ENCODE measurements around the gene PRR5L.

PRR5L gene

DNA sequence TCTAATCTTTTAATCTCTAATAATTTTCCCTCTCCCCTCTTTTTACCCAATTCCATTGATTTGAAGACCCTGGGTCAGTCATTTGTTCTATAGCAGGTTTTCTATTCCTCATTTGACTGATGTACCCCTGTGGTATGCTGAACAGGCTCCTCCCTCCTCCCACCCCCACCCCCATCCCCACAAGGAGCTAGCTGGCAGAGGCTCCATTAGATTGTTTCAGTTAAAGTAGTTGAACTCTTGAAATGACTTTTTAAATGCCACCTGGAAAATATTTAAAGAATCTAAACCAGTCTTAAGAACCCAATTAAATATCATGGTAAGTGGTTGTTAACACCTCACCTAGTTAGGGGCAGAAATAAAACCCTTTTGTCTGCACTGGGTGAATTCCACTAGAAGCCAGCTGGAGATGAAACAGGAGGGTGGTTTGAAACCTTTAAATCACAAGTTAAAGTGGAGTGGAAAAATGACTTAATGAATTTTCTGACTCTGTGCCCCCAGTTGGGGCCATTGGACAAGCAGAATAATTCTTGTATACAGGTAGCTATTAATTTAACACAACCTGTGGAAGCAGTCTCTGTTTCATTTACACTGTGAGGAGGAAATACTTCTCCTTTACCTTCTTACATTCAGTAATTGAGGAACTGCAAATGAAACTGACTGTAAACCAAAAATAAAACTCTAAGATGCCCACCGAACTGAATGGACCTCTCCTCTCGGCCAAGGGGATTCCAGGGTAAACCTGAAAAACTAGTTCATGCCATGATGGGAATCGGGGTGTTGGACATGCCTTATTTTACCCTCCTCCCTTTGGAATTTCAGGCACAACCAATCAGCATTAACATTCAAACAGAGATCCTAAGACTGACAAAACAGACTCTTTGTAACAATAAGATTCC is 30.7 kb downstream of the PRR5L start:
- DNase-seq, result no peak

DNA sequence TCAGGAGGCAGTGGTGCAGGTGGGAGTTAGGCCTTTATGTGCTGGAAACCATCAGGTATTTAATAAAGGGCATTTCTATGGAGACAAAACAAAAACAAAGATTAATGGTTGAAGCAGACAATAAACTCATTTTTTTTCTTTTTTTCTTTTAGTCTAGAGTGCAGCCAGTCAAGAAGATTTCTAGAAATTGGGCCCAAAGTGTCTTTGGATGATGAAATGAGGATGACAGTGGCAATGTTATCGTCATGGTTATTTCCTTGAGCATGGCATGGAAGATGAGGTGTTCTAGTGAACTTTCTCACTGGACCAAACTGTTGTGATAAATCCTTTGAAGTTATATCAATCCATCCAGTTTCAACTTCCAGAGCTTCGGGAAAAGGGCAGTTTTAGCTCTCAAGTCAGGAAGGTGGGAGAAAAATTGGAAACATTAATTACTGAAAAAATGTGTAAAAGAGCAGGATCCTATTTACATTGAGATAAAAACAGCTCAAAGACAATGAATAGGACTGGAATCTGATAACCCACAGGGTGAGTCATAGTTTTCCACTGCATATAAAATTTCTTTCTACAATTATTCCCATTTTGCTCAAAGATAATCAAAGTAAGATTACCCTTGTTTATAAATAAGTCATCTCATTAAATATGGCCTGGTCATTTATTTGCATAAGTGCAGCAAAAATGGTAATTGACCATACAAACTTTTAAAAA is 33.0 kb downstream of the PRR5L start:
- DNase-seq, result no peak

DNA sequence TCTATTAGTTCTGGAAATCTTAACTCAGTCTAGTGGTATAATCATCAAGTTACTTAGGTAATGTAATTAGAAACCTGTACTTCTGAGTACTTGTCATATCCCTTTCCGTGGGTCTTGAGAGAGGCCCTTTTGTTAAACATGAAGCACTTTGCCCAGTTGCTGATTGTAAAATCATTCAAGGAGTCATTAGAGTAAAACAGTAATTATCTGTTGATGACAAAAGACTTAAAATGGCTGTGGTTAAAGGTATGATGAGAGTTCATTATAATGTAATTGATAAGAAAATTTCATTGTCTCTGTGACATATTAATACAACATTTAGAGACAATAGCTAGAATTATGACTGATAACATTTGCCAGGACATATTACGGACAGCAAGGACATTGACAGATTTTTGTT is 34.3 kb downstream of the PRR5L start:
- no peak for DNase-seq

DNA sequence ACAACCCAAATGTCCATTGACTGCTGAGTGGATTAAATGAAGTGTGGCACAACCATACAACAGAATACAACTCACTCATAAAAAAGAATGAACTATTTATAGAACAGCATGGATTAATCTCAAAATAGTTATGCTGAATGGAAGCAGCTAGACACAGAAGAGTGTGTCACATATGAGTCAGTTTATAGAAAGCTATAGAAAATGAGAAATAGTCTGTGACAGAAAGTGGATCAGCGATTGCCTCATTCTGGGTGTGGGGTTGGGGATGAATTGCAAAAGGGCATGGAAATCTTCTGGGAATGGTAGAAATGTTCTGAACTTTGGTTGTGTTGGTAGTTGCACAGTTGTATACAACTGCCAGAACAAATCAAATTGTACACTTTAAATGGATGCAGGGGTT is 37.4 kb downstream of the PRR5L start:
- DNase-seq, result no peak

DNA sequence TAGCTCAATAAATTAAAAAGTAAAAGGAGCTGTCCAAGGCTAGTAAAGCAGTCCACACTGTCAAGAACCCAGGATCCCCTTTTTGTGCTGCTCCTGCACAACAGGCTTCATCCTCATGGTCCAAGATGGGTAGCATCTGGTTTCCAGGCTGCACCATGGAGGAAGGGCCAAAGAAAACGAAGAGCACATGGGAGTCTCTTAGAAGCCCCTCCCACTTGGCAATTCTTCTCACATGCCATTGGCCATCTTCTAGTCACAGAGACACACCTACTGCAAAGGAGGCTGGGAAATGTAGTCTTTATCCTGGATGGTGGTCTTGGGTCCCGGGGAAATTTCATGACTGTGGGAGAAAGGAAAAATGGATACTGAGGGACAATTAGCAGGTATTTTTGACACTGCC is 37.8 kb downstream of the PRR5L start:
- DNase-seq, result no peak

DNA sequence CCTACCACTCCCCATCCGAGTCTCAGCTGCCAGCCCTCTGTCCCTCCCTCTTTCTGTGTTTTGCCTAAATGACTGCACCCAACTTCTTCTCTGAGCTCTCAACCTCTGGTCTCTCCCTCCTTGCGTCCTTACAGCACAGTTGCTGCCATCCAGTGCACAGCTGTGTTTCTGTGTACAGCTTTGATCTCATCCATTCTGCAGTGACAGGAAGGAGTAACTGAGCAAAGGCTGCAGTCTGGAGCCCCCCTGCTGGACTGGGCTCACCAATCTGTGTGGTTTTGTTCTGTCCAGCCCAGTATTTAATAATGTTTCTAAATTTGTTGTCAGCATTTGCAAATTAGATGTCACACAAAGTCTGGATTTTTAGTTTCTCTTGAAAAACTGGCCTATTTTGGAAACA is 43.8 kb downstream of the PRR5L start:
- no peak for DNase-seq

DNA sequence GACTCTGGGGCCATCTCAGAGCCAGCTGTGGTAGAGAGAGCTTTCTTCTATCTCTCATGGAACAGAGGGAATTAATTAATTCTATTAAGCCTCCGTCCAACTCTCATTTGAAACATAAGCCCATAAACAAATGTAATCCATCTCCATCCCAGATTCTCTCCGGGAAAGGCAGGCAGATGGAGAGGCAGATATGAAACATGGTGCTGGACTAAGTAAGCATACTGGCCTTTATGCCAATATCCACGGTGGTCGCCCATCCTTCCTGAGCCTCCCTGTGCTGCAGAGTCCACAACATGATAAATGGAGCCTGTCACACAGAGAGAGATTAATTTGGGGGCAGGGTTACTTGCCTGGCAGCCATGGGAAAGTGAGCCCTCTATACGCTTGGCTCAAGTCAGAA is 44.8 kb downstream of the PRR5L start:
- DNase-seq, result no peak

DNA sequence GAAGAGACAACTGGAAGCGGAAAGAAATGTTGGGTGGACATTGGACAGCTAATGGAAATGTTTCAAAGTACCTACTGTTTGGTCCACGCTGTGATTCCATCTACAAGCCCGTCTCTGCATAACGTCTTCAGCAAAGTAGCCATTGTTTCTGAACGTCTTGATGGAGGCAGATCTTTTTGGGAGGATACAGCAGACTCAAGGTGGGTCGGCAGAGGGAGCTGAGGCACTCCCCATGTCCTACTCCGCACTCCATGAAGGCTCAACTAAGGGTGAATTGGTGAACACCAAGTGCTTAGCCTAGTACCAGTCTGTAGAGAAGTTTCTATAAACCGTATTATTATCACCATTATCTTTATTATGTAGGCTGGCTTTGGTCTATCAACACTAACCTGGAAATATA is 45.8 kb downstream of the PRR5L start:
- DNase-seq, result no peak

DNA sequence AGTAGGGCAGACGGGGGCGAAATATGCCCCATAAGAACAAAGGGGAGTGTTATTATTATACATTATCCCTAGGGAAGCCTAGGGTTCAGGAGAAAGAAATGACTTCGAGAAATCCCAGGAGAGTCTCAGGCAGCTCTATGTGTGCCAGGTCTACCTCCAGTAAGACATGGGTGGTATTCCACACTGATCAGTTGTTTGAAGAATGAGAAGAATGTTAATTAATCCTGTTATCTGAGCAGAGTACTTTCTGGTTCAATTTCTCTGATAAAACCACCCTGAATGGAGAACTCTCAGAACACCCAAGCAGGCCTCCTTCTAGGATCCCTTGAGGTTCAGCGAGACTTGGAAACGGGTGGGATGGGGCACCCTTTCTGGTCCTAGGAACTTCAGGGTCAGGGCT is 46.2 kb downstream of the PRR5L start:
- no peak for DNase-seq

DNA sequence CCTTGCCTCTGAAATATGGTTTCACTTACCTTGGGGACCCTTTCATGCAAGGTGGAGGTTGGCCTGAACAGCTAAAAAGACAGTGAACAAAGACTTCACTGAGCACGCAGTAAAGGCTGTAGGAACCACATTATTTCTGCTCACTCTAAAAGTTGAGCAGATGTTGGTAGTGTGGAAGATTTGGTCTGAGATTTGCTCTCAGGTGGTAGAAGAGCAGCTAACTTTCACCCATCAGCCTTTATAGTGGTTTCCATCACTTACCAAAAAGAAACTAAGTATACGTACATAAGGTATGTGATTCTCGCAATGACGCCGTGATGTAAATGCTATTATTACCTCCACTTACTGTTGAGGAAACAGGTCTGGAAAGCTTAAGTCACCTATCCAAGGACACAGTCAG is 47.3 kb downstream of the PRR5L start:
- DNase-seq, result no peak

DNA sequence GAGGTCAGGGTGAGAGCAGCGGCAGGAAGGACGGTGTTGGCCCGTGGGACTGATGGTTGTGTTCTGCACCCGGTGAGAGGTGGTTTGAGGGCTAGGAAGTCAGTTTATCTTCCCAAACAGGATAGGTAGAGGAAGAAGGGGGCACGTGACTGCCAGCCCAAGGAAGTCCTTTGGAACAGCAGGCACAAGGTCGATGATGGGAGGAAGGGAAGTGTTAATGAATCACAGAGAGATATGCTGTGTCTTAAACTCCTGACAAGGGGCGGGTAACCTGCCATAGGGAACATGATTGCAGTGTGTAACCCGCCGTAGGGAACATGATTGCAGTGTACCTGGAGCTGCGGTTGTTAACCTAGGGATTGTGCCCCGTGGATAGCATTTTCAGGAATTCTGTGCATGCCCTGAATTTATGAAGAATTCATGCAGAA is 49.0 kb downstream of the PRR5L start:
- no peak for DNase-seq

DNA sequence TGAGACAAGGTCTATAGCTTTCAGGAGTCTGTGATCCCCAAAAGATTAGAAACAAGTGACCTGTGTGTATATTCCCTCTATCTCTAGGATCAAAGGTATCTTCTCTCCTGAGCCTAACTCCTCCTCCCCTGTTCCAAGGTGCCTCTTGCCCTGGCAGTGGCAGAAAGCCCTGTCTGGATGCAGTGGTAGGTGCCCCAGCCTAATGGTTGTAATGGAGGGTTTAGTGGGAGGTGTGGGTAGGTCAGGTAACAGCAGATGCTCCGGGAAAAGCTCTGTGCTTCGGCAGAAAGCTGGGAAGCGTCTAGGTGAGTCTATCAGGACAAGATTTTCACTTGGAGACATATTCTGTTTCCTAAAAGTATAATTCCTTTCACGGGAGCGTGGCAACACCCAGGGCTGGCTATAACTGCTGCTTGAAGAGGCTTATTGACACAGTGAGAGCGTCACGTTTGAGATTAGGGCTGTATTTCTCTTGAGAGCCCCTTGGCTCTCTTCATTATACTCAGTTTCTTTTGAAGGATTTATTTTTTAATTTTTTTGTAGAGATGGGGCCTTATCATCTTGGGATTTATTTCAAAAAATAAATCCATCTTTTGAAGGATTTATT is 49.5 kb downstream of the PRR5L start:
- DNase-seq, result no peak

DNA sequence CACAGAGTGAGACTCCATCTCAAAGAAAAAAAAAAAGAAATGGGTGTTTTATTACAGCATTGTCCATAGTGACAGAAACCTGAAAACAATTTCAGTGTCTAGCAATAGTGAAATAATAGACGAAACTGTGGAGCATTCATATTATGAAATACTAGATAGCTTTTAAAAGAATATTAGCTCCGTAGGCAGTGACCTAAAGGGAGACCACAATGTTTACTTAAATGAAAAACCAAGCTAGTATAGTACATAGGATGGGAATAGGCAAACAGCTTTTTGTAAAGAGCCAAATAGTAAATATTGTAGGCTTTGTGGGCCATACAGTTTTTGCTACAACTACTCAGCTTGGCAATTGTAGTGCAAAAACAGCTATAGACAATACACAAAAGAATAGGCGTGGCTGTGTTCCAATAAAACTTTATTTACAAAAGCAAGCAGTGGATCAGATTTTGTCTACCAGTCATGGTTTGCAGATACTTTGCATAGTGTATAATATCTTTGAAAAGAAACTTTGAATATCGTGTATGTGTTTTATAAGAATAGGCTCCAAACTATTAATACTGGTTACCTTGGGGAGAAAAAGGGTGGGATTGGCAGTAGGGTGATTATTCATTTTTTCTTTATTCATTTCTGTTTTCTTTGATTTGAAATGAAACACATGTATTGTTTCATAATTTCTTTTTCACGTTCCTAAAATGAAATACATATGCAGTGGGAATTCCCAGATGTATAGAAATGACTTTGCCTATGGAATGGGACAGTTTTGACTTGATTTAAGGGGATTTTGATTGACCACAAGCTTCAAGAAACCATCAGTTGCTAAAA is 50.7 kb downstream of the PRR5L start:
- DNase-seq, result no peak

DNA sequence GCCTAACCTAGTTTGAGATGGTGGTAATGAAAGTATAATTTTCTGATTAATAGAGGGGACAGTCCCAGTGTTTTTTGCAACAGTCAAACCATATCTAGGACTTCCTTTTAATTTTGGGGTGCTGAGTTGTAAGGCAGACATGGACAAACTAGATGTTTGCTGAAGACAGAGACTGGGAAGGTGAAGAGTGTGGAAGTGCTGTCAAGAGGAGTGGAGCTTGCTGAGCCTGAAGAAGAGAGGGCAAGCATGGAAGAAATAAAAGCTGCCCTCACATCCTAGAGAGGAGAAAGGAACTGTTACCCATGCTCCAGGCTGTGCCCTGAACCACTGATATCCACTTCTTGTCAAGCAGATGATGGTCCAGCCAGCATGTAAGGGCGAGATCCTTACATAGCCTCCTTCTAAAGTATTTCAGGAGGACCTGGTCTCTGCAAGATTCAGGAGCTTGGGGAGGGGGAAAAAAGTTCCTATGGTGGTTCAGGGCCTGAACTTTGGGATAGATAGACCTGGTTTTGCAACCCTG is 51.4 kb downstream of the PRR5L start:
- no peak for DNase-seq

DNA sequence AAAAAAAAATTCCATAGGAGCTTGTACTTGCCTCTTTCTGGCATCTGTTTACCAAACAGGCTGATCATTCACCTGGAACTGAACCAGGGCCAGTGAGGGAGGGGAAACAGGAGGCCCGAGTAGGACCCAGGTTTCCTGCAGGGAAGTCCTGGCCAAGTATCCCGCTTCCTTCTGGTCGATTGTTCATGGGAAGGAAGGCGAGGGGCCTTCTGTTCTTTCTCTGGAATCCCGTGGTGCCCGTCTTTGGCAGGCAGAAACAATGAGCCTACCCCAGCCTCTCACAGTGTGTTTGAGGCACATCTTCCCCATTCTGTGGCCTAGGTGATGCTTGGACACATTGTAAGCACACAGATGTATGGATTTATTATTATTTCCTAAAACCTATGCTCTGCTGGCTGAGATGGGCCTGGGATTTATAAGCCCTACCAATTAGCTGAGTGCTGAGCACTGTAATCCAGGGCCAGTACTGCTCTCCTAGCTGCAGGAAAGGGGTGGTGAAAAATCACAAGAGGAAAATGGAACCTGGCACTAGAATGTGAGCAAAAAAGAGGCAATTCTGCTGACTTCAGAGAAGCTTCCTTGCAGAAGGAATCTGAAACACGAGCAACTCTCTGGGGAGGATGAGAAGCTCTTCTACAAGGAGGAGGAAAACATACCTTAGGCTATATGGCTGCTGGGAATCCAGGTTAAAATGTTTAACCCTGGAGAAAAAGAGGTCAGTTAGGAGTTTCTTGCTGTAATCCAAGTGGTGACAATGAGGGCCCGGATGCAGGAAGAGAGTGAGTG is 53.5 kb downstream of the PRR5L start:
- DNase-seq, result no peak

DNA sequence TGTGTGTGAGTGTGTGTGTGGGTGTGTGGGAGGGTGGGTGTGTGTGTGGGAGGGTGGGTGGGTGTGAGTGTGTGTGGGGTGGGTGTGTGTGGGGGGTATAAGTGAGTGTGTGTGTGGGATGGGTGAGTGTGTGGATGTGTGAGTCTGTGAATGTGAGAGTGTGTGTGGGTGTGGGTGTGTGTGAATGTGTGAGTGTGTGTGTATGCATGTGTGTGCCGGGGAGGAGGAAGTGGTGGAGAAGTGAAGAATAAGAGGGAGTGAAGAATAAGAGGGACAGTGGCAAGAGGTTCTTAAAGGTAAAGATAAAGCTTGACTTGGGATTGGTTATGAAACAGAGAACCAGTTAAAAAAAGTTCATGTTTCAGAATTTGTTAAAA is 54.0 kb downstream of the PRR5L start:
- DNase-seq, result no peak

DNA sequence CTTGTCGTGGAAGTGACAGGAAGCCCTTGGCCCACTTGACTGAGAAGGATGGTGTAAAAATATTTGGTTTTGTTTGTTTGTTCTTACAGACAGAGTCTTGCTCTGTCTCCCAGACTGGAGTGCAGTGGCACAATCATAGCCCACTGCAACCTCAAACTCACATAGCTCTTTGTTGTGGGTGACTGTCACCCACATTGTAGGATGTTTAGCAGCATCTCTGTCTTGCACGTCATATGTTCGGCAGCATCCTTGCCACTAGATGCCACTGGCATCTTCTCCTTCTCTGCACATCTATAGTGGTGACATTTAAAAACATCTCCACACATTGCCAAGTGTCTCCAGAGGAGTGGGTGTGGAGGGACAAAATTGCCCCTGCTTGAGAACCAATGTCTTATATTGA is 56.8 kb downstream of the PRR5L start:
- DNase-seq, result no peak

DNA sequence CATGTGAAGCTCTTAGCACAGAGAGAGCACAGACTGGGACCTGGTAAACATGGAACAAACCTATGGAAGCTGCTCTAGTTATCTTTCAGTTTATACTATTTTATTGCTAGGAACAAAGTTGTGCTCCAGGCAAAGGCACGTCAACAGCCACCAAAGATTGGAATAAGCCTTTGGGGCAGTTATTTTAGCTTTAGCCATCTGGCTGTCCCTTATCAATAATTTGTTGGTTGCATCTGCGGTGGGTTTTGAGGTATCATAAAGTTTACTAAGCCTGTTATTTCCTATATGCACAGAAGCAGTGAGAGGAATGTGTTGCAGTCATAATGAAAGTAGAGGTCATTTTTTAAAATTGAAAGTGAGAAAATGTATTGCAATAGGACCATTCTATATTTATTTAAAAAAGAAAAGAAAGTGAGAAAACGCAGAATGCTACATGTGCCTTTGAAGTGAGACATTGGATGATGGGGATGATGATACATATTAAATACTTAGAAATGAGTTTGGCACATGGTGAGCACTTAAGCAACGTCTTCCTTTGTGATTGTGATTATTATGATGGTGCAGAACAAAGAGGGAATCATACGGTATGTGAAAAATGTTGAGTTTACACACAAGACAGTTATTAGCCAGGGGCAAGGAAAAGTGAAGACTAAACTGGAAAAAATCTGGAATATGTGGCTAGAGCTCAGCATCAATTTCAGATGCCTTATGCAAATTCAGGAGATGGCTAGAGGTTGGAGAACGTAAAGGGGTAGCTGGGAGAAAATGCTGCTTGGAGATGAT is 58.3 kb downstream of the PRR5L start:
- no peak for DNase-seq

DNA sequence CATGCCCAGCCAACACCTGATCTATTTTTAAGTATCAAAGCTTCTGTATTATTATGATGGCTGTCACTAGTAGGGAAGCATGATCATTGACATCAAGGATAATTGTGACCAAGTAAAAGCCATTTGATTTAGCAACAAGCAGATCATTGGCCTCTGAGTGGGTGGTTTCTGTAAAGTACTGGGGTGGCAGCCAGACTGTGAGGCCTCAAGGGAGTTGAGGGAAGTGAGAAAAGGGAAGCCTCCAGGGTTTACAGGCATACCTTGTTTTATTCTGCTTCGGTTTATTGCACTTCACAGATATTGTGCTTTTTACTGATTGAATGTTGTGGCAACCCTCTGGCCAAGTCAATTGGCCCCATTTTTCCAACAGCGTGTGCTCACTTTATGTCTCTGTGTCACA is 60.1 kb downstream of the PRR5L start:
- DNase-seq, result no peak

DNA sequence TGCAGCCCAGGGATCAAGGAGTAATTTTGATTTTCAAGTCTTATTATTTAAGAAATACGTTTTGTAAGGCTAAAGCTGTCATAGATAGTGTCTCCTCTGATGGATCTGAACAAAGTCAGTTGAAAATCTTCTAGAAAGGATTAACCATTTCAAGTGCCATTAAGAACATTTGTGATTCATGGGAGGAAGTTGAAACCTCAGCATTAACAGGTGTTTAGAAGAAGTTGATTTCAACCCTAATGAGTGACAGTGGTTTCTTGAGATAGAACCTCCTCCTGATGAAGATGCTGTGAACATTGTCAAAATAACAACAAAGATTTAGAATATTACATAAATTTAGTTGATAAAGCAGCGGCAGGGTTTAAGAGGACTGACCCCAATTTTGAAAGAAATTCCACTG is 61.7 kb downstream of the PRR5L start:
- DNase-seq, result no peak

DNA sequence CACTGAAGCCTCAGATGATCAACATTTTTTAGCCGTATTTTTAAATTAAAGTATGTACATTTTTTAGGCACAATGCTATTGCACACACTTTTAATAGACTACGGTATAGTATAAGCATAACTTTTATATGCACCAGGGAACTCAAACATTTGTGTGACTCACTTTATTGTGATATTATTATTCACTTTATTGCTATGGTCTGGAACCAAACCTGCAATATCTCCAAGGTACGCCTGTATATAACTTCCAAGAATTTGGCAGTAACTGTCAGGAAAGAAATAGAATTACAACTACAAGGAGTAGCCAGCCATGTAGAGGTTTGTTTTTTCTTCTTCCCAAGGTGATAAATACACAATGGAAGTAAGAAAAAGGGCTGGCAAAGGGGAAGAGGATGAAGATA is 62.3 kb downstream of the PRR5L start:
- no peak for DNase-seq
